ENCODE data around the gene ZNF213.

GRCh38 chr16:3119701-3120408 lies 15.0 kb upstream of the ZNF213 start:
- TF ChIP-seq CTCF (IDR thresholded peaks at IDR 0.05) (no peak), POLR2A (IDR thresholded peaks at IDR 0.05) (no peak)

All from esophagus squamous epithelium (tissue), 4 donors.